ENCODE data around the gene MAP3K8.

The MAP3K8 gene

GRCh38 chr10:30502266-30503060 lies 68.5 kb downstream of the MAP3K8 start:
- TF ChIP-seq CTCF (conservative IDR thresholded peaks at IDR 0.05) (no peak), ZFX (IDR thresholded peaks at IDR 0.05) (no peak)
- H3K27ac ChIP-seq = no peak overlapping the region

- H3K27ac ChIP-seq = no peak overlapping the region
- TF ChIP-seq ZFX (IDR thresholded peaks at IDR 0.05) (no peak), CTCF (conservative IDR thresholded peaks at IDR 0.05) (no peak)
Measured at GRCh38 chr10:30503700-30504266, 69.8 kb downstream of the MAP3K8 start.

GRCh38 chr10:30505543-30506298 lies 71.7 kb downstream of the MAP3K8 start:
- TF ChIP-seq ZFX (IDR thresholded peaks at IDR 0.05) (no peak), CTCF (conservative IDR thresholded peaks at IDR 0.05) (no peak)
- H3K27ac ChIP-seq = no peak overlapping the region

GRCh38 chr10:30509508-30509907 lies 75.5 kb downstream of the MAP3K8 start:
- TF ChIP-seq CTCF (conservative IDR thresholded peaks at IDR 0.05) = no peak
- no peak for TF ChIP-seq ZFX (IDR thresholded peaks at IDR 0.05)

GRCh38 chr10:30510184-30510931 lies 76.4 kb downstream of the MAP3K8 start:
- TF ChIP-seq ZFX (IDR thresholded peaks at IDR 0.05) (no peak), CTCF (conservative IDR thresholded peaks at IDR 0.05) (no peak)
- no peak overlapping the region for H3K27ac ChIP-seq

More at GRCh38 chr10:30509508-30509907, 75.5 kb downstream of the MAP3K8 start:
- no peak overlapping the region for H3K27ac ChIP-seq

GRCh38 chr10:30510932-30511700 lies 77.1 kb downstream of the MAP3K8 start:
- TF ChIP-seq CTCF (conservative IDR thresholded peaks at IDR 0.05) (no peak), ZFX (IDR thresholded peaks at IDR 0.05) (no peak)

More at GRCh38 chr10:30510932-30511700, 77.1 kb downstream of the MAP3K8 start:
- H3K27ac ChIP-seq = no peak overlapping the region
